Right atrium auricular region (tissue), 2 donors: Measurements from ENCODE around the gene PID1. TPM values are rescaled to one million over a fixed set of nuclear protein-coding genes. Genes with fewer than 3 reads are reported as not detected.

Experiments used
- DNase-seq: peaks from one replicate; pipeline ENCODE4 v3.0.0-alpha.2; 2019; ENCODE audit warnings: low spot score
- H3K27ac ChIP-seq, 2 donors: fragments of 200-600 bp; sonication (generic); 1 replicate in 1 of 2; 2 replicates in 1 of 2; pipeline ENCODE4 v1.5.1; 2016 to 2019
- H3K27me3 ChIP-seq, 2 donors: fragments of 200-600 bp; sonication (generic); one replicate each; pipeline versions ENCODE4 v1.5.1 to v1.6.0; 2017 to 2019
- H3K36me3 ChIP-seq: fragments of 200-600 bp; sonication (generic); one replicate; pipeline ENCODE4 v1.5.1; 2016
- H3K4me1 ChIP-seq, 2 donors: fragments of 200-600 bp; sonication (generic); one replicate each; pipeline versions ENCODE4 v1.5.1 to v1.6.0; 2017 to 2019
- H3K4me3 ChIP-seq, 2 donors: fragments of 200-600 bp; sonication (generic); 1 replicate in 1 of 2; 2 replicates in 1 of 2; pipeline ENCODE4 v1.5.1; 2017 to 2019; ENCODE audit warnings: mild to moderate bottlenecking in 1 of 2, moderate library complexity in 1 of 2
- H3K9me3 ChIP-seq, 2 donors: fragments of 200-600 bp; sonication (generic); one replicate each; pipeline ENCODE4 v1.5.1; 2019
- total RNA-seq, 2 donors: library from RNA; depleted of rRNA; stranded (reverse); fragments of >200 nt; gene quantifications; one replicate each; pipeline ENCODE4 v1.1.0, GENCODE V29; 2016
- TF ChIP-seq, protein P1 (sequence below), 2 donors: fragments of 200-600 bp; sonication (generic); IDR thresholded peaks; one replicate each; pipeline ENCODE4 v1.5.1; 2019; ENCODE audit warnings: antibody characterized with exemption in 2 of 2

The PID1 gene
- total RNA-seq, 2 donors from 2014 or later, result 9.1 to 24.0 TPM

DNA sequence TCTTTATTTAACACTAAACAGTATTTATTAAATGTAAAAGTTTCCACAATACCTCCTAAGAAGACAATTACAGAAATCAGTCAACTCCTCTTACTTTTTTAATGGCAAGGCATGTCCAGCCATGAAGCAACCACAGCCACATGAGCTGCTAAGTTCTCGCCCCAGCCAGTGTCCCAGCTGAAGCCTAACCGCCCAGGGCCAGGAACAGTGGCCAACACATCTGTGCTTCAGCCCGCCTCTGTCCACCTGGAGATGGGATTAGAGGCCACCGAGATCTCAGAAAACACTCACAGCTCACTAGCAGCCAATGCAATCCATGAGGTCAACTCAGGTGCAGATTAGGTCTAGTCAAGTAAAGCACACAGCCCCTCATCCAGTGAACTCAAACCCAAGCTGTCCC lies 40.2 kb downstream of the PID1 start:
- no peak overlapping the region for H3K4me3 ChIP-seq
- H3K36me3 ChIP-seq, result no peaks in the 10 kb centered on the region
- H3K27me3 ChIP-seq, result no peaks in the 10 kb centered on the region
- H3K4me1 ChIP-seq, result no peaks in the 10 kb centered on the region
- no peak overlapping the region for H3K27ac ChIP-seq
- TF ChIP-seq, protein P1, sequence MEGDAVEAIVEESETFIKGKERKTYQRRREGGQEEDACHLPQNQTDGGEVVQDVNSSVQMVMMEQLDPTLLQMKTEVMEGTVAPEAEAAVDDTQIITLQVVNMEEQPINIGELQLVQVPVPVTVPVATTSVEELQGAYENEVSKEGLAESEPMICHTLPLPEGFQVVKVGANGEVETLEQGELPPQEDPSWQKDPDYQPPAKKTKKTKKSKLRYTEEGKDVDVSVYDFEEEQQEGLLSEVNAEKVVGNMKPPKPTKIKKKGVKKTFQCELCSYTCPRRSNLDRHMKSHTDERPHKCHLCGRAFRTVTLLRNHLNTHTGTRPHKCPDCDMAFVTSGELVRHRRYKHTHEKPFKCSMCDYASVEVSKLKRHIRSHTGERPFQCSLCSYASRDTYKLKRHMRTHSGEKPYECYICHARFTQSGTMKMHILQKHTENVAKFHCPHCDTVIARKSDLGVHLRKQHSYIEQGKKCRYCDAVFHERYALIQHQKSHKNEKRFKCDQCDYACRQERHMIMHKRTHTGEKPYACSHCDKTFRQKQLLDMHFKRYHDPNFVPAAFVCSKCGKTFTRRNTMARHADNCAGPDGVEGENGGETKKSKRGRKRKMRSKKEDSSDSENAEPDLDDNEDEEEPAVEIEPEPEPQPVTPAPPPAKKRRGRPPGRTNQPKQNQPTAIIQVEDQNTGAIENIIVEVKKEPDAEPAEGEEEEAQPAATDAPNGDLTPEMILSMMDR (IDR thresholded peaks at IDR 0.05), result no peak
- no peak for DNase-seq
- H3K9me3 ChIP-seq, result no peaks in the 10 kb centered on the region

DNA sequence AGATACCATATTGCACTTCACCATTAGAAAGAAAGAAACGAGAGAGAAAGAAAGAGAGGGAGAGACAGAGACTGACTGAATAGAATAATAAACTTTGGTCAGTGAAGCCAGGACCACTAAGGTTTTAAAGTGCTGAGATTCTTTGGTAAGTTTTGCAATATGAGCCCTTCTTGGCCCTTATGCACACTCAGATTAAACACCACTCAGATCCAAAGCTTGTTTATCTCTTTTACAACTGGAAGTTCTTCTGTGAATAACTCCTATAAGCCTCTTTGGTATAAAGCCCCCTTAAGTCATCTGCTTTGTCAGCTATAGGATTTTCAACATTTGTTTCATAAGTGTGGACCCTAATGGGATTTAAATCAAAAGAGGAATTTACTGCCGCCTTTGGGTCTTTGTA lies 40.8 kb downstream of the PID1 start:
- TF ChIP-seq, protein P1 (IDR thresholded peaks at IDR 0.05), result no peak
- no peaks in the 10 kb centered on the region for H3K36me3 ChIP-seq
- no peaks in the 10 kb centered on the region for H3K27me3 ChIP-seq
- DNase-seq, result no peak
- H3K4me1 ChIP-seq, result no peaks in the 10 kb centered on the region
- H3K9me3 ChIP-seq, result no peaks in the 10 kb centered on the region
- H3K4me3 ChIP-seq, result no peak overlapping the region
- no peak overlapping the region for H3K27ac ChIP-seq

GRCh38 chr2:229226382-229226781 lies 44.7 kb downstream of the PID1 start:
- DNase-seq, result no peak
- TF ChIP-seq, protein P1 (IDR thresholded peaks at IDR 0.05), result no peak
- Histone ChIP-seq H3K36me3 (no peaks in the 10 kb centered on the region), H3K27me3 (no peaks in the 10 kb centered on the region), H3K4me3 (no peak overlapping the region), H3K27ac (no peak overlapping the region), H3K9me3 (no peaks in the 10 kb centered on the region), H3K4me1 (no peaks in the 10 kb centered on the region)

- H3K4me3 ChIP-seq, result no peak overlapping the region
- H3K4me1 ChIP-seq, result no peaks in the 10 kb centered on the region
- DNase-seq, result no peak
- no peaks in the 10 kb centered on the region for H3K9me3 ChIP-seq
- H3K27me3 ChIP-seq, result no peaks in the 10 kb centered on the region
- no peaks in the 10 kb centered on the region for H3K36me3 ChIP-seq
- no peak overlapping the region for H3K27ac ChIP-seq
- TF ChIP-seq, protein P1 (IDR thresholded peaks at IDR 0.05), result no peak
Observed at GRCh38 chr2:229223107-229223506, 48.0 kb downstream of the PID1 start.

DNA sequence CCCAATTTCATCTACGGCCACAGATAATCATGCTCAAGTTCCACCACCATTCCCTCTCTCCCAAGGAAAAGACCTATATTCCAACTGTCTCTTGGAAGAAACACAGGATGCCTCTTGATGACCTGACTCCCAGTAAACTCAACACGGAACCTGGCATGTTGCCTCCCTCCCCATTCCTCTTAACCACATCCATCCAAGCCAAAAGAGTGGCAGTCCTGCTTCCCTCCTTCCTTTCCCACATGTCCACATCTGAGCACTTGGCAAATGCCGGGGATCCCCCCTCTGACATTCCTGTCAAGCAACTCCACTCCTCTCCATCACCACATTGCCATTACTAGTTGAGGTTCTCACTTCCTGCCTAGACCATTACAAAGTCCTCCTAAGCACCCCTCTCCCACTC lies 49.4 kb downstream of the PID1 start:
- DNase-seq, result no peak
- no peak overlapping the region for H3K27ac ChIP-seq
- H3K4me1 ChIP-seq, result no peaks in the 10 kb centered on the region
- no peaks in the 10 kb centered on the region for H3K9me3 ChIP-seq
- no peak overlapping the region for H3K4me3 ChIP-seq
- H3K27me3 ChIP-seq, result no peaks in the 10 kb centered on the region
- H3K36me3 ChIP-seq, result no peaks in the 10 kb centered on the region
- TF ChIP-seq, protein P1 (IDR thresholded peaks at IDR 0.05), result no peak

- TF ChIP-seq, protein P1 (IDR thresholded peaks at IDR 0.05), result no peak
- H3K4me1 ChIP-seq, result no peaks in the 10 kb centered on the region
- H3K27me3 ChIP-seq, result no peaks in the 10 kb centered on the region
- H3K36me3 ChIP-seq, result no peaks in the 10 kb centered on the region
- H3K27ac ChIP-seq, result no peak overlapping the region
- H3K4me3 ChIP-seq, result no peak overlapping the region
- DNase-seq, result no peak
- no peaks in the 10 kb centered on the region for H3K9me3 ChIP-seq
Observed at GRCh38 chr2:229220254-229220653, 50.8 kb downstream of the PID1 start.
